GM23338 (cell line): ENCODE data around the gene OOSP2. TPM values are rescaled to one million over a fixed set of nuclear protein-coding genes. Genes with fewer than 3 reads are reported as not detected.

Source experiments
- ATAC-seq: fragments of 200-7000 bp; cut with Tn5 transposase; 3 replicates; pipeline ENCODE4 v1.9.1; 2020
- DNase-seq: peaks from one replicate; pipeline ENCODE4 v3.0.0-alpha.2; 2015; ENCODE audit warnings: low spot score
- H2AFZ ChIP-seq: fragments of 200-600 bp; sonication (generic); 2 replicates; pipeline ENCODE4 v1.8.0; 2016; ENCODE audit warnings: antibody characterized with exemption, mild to moderate bottlenecking, moderate library complexity
- H3F3A ChIP-seq: fragments of 200-600 bp; sonication (generic); replicated peaks from 2 replicates; pipeline ENCODE4 v1.8.0; 2017; ENCODE audit warnings: antibody characterized with exemption, mixed run types, low read depth
- H3K27ac ChIP-seq: fragments of 200-600 bp; sonication (generic); 2 replicates; pipeline ENCODE4 v1.6.1; 2016; ENCODE audit warnings: low read depth
- H3K27me3 ChIP-seq: fragments of 200-600 bp; sonication (generic); 2 replicates; pipeline ENCODE4 v1.8.0; 2016; ENCODE audit warnings: mild to moderate bottlenecking, mixed run types, moderate library complexity; ENCODE audit not compliant: insufficient read depth
- H3K36me3 ChIP-seq: fragments of 200-600 bp; sonication (generic); 2 replicates; pipeline ENCODE4 v1.8.0; 2016; ENCODE audit warnings: mild to moderate bottlenecking; ENCODE audit not compliant: insufficient read depth
- H3K4me1 ChIP-seq: fragments of 200-600 bp; sonication (generic); 2 replicates; pipeline ENCODE4 v1.8.0; 2016; ENCODE audit warnings: mild to moderate bottlenecking, moderate library complexity; ENCODE audit not compliant: insufficient read depth
- H3K4me2 ChIP-seq: fragments of 200-600 bp; sonication (generic); 2 replicates; pipeline ENCODE4 v1.7.1; 2017; ENCODE audit warnings: mixed run types
- H3K4me3 ChIP-seq: fragments of 200-600 bp; sonication (generic); 2 replicates; pipeline ENCODE4 v1.6.1; 2016; ENCODE audit warnings: mixed run types
- H3K79me2 ChIP-seq: fragments of 200-600 bp; sonication (generic); replicated peaks from 2 replicates; pipeline ENCODE4 v1.8.0; 2017; ENCODE audit warnings: mild to moderate bottlenecking; ENCODE audit not compliant: insufficient read depth
- H3K9me2 ChIP-seq: fragments of 200-600 bp; sonication (generic); 2 replicates; pipeline ENCODE4 v1.8.0; 2017; ENCODE audit not compliant: insufficient read depth
- H4K20me1 ChIP-seq: fragments of 200-600 bp; sonication (generic); replicated peaks from 2 replicates; pipeline ENCODE4 v1.8.0; 2017; ENCODE audit warnings: mild to moderate bottlenecking; ENCODE audit not compliant: insufficient read depth
- H3K27ac Mint-ChIP-seq: 2 replicates; pipeline ENCODE4 v1.8.0; 2020; ENCODE audit warnings: inconsistent platforms, mild to moderate bottlenecking, moderate library complexity, mixed read lengths
- H3K27me3 Mint-ChIP-seq: 3 replicates; pipeline ENCODE4 v1.8.0; 2022; ENCODE audit warnings: low read depth, mild to moderate bottlenecking, moderate library complexity, mixed read lengths, inconsistent platforms; ENCODE audit not compliant: insufficient read depth, poor library complexity
- H3K36me3 Mint-ChIP-seq: 3 replicates; pipeline ENCODE4 v1.8.0; 2021; ENCODE audit warnings: low read depth, mild to moderate bottlenecking, inconsistent platforms, moderate library complexity, mixed read lengths
- H3K4me1 Mint-ChIP-seq: 3 replicates; pipeline ENCODE4 v1.8.0; 2020; ENCODE audit warnings: mild to moderate bottlenecking, inconsistent platforms, mixed read lengths
- H3K4me3 Mint-ChIP-seq: 3 replicates; pipeline ENCODE4 v1.8.0; 2021; ENCODE audit warnings: moderate library complexity, mild to moderate bottlenecking, inconsistent platforms, mixed read lengths
- H3K9me3 Mint-ChIP-seq: 3 replicates; pipeline ENCODE4 v1.8.0; 2020; ENCODE audit warnings: moderate library complexity, mild to moderate bottlenecking, inconsistent platforms, mixed read lengths
- CREB1 ChIP-seq: fragments of 250-450 bp; sonication (Bioruptor Pico); IDR thresholded peaks from 2 replicates; pipeline ENCODE4 v1.5.0; 2020; ENCODE audit warnings: low read depth, mild to moderate bottlenecking, moderate library complexity
- EZH2 ChIP-seq: fragments of 200-600 bp; sonication (generic); IDR thresholded peaks from one replicate; pipeline ENCODE4 v1.8.0; 2017; ENCODE audit warnings: antibody characterized with exemption, mild to moderate bottlenecking, low read depth; ENCODE audit not compliant: unreplicated experiment
- EZH2phosphoT487 ChIP-seq: fragments of 200-600 bp; sonication (generic); IDR thresholded peaks from one replicate; pipeline ENCODE4 v1.8.1; 2018; ENCODE audit warnings: antibody characterized with exemption; ENCODE audit not compliant: unreplicated experiment
- JUNB ChIP-seq: IDR thresholded peaks from one replicate; pipeline ENCODE4 v1.6.1; 2016; ENCODE audit warnings: antibody characterized with exemption; ENCODE audit not compliant: unreplicated experiment
- POLR2AphosphoS5 ChIP-seq: IDR thresholded peaks from 2 replicates; pipeline ENCODE4 v1.6.1; 2016; ENCODE audit warnings: antibody characterized with exemption, low read depth
- STAT1 ChIP-seq: IDR thresholded peaks from one replicate; pipeline ENCODE4 v1.6.1; 2016; ENCODE audit warnings: antibody characterized with exemption; ENCODE audit not compliant: unreplicated experiment
- polyA plus RNA-seq: library from polyadenylated mRNA; unstranded; fragments of >200 nt; fragmentation: Nextera tagmentation; extraction: Ambion mirVana; gene quantifications from 2 replicates; pipeline ENCODE4 v1.2.1, GENCODE V29; 2016
- total RNA-seq: library from RNA; depleted of rRNA; stranded (reverse); fragments of >200 nt; shearing (Covaris generic); gene quantifications from 2 replicates; pipeline ENCODE4 v1.2.3, GENCODE V29; 2014
- TF ChIP-seq, protein P1 (sequence below): IDR thresholded peaks from one replicate; pipeline ENCODE4 v1.6.1; 2018; ENCODE audit warnings: antibody characterized with exemption; ENCODE audit not compliant: unreplicated experiment
- TF ChIP-seq, protein P2 (sequence below): fragments of 250-450 bp; sonication (Bioruptor Pico); IDR thresholded peaks from 2 replicates; pipeline ENCODE4 v1.5.0; 2020; ENCODE audit warnings: mild to moderate bottlenecking, moderate library complexity
- TF ChIP-seq, protein P3 (sequence below), 2 experiments: fragments of 200-600 bp in 1 of 2; sonication (generic) in 1 of 2; conservative IDR thresholded peaks; 2 replicates each; pipeline versions ENCODE4 v1.5.1 to v1.6.1; 2016 to 2017; ENCODE audit warnings: antibody characterized with exemption in 2 of 2, low read depth in 2 of 2, mild to moderate bottlenecking in 2 of 2, moderate library complexity in 1 of 2

OOSP2 gene
- total and polyA plus RNA-seq, 2 experiments from 2014 or later: not detected

DNA sequence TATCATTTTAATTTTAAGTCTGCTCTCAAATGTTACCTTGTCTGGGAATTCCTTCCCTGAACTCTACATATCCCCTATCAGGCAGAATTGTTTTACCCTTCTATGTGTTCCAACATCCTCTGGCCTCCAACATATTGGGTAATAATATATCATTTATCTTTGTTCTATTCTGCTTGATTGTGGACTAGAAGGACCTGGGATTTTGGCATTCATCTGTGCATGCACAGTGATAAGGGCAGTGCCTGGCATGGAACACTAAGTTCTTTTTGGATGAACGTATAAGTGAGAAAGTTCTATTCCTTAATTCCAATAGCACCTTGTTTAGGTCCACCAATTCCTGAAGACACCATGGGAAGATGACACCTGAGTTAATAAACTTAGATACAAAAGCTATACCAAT lies 47.0 kb downstream of the OOSP2 start (continued):
- TF ChIP-seq, protein P1, sequence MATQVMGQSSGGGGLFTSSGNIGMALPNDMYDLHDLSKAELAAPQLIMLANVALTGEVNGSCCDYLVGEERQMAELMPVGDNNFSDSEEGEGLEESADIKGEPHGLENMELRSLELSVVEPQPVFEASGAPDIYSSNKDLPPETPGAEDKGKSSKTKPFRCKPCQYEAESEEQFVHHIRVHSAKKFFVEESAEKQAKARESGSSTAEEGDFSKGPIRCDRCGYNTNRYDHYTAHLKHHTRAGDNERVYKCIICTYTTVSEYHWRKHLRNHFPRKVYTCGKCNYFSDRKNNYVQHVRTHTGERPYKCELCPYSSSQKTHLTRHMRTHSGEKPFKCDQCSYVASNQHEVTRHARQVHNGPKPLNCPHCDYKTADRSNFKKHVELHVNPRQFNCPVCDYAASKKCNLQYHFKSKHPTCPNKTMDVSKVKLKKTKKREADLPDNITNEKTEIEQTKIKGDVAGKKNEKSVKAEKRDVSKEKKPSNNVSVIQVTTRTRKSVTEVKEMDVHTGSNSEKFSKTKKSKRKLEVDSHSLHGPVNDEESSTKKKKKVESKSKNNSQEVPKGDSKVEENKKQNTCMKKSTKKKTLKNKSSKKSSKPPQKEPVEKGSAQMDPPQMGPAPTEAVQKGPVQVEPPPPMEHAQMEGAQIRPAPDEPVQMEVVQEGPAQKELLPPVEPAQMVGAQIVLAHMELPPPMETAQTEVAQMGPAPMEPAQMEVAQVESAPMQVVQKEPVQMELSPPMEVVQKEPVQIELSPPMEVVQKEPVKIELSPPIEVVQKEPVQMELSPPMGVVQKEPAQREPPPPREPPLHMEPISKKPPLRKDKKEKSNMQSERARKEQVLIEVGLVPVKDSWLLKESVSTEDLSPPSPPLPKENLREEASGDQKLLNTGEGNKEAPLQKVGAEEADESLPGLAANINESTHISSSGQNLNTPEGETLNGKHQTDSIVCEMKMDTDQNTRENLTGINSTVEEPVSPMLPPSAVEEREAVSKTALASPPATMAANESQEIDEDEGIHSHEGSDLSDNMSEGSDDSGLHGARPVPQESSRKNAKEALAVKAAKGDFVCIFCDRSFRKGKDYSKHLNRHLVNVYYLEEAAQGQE: no peak
- TF ChIP-seq EZH2phosphoT487: no peak

DNA sequence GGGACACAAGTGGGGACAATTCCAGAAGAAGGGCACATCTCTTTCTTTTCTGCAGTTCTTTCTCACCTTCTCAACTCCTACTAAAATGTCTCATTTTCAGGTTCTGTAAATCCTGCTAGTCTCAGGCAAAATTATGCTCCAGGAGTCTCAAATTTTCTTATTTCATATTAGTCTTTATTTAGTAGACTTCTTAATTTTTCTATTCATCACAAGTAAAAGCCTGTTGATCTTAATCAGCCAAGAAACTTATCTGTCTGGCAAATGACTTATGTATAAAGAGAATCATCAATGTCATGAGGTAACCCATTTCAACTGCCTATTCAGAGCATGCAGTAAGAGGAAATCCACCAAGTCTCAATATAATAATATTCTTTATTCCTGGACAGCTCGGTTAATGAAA lies 48.2 kb downstream of the OOSP2 start, which contains the start of gene MS4A2:
MS4A2 (plus strand) TSS at position 301 of the 400 bp plus-strand sequence. CDS start 102 bp downstream, outside the sequence.
- H3K27me3 ChIP-seq: no peaks in the 10 kb centered on the region
- TF ChIP-seq JUNB (no peak), EZH2phosphoT487 (no peak), EZH2 (no peak), POLR2AphosphoS5 (no peak), STAT1 (no peak), CREB1 (CRISPR knock-in tag) (no peak)
- TF ChIP-seq, protein P2, sequence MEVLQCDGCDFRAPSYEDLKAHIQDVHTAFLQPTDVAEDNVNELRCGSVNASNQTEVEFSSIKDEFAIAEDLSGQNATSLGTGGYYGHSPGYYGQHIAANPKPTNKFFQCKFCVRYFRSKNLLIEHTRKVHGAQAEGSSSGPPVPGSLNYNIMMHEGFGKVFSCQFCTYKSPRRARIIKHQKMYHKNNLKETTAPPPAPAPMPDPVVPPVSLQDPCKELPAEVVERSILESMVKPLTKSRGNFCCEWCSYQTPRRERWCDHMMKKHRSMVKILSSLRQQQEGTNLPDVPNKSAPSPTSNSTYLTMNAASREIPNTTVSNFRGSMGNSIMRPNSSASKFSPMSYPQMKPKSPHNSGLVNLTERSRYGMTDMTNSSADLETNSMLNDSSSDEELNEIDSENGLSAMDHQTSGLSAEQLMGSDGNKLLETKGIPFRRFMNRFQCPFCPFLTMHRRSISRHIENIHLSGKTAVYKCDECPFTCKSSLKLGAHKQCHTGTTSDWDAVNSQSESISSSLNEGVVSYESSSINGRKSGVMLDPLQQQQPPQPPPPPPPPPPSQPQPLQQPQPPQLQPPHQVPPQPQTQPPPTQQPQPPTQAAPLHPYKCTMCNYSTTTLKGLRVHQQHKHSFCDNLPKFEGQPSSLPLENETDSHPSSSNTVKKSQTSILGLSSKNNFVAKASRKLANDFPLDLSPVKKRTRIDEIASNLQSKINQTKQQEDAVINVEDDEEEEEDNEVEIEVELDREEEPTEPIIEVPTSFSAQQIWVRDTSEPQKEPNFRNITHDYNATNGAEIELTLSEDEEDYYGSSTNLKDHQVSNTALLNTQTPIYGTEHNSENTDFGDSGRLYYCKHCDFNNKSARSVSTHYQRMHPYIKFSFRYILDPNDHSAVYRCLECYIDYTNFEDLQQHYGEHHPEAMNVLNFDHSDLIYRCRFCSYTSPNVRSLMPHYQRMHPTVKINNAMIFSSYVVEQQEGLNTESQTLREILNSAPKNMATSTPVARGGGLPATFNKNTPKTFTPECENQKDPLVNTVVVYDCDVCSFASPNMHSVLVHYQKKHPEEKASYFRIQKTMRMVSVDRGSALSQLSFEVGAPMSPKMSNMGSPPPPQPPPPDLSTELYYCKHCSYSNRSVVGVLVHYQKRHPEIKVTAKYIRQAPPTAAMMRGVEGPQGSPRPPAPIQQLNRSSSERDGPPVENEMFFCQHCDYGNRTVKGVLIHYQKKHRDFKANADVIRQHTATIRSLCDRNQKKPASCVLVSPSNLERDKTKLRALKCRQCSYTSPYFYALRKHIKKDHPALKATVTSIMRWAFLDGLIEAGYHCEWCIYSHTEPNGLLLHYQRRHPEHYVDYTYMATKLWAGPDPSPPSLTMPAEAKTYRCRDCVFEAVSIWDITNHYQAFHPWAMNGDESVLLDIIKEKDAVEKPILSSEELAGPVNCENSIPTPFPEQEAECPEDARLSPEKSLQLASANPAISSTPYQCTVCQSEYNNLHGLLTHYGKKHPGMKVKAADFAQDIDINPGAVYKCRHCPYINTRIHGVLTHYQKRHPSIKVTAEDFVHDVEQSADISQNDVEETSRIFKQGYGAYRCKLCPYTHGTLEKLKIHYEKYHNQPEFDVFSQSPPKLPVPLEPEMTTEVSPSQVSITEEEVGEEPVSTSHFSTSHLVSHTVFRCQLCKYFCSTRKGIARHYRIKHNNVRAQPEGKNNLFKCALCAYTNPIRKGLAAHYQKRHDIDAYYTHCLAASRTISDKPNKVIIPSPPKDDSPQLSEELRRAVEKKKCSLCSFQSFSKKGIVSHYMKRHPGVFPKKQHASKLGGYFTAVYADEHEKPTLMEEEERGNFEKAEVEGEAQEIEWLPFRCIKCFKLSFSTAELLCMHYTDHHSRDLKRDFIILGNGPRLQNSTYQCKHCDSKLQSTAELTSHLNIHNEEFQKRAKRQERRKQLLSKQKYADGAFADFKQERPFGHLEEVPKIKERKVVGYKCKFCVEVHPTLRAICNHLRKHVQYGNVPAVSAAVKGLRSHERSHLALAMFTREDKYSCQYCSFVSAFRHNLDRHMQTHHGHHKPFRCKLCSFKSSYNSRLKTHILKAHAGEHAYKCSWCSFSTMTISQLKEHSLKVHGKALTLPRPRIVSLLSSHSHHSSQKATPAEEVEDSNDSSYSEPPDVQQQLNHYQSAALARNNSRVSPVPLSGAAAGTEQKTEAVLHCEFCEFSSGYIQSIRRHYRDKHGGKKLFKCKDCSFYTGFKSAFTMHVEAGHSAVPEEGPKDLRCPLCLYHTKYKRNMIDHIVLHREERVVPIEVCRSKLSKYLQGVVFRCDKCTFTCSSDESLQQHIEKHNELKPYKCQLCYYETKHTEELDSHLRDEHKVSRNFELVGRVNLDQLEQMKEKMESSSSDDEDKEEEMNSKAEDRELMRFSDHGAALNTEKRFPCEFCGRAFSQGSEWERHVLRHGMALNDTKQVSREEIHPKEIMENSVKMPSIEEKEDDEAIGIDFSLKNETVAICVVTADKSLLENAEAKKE (CRISPR knock-in tag): no peak
- TF ChIP-seq, protein P3, sequence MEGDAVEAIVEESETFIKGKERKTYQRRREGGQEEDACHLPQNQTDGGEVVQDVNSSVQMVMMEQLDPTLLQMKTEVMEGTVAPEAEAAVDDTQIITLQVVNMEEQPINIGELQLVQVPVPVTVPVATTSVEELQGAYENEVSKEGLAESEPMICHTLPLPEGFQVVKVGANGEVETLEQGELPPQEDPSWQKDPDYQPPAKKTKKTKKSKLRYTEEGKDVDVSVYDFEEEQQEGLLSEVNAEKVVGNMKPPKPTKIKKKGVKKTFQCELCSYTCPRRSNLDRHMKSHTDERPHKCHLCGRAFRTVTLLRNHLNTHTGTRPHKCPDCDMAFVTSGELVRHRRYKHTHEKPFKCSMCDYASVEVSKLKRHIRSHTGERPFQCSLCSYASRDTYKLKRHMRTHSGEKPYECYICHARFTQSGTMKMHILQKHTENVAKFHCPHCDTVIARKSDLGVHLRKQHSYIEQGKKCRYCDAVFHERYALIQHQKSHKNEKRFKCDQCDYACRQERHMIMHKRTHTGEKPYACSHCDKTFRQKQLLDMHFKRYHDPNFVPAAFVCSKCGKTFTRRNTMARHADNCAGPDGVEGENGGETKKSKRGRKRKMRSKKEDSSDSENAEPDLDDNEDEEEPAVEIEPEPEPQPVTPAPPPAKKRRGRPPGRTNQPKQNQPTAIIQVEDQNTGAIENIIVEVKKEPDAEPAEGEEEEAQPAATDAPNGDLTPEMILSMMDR (conservative IDR thresholded peaks at IDR 0.05; ENCODE audit: low read depth in 2 of 2): no peak
- Mint-ChIP-seq H3K27ac (no peak within 1 kb of the TSS), H3K4me1 (no peaks in the 10 kb centered on the region), H3K36me3 (no peaks in the 10 kb centered on the region), H3K27me3 (no peaks in the 10 kb centered on the region), H3K4me3 (no peak within 1 kb of the TSS), H3K9me3 (no peaks in the 10 kb centered on the region)
- H3K9me2 ChIP-seq: no peaks in the 10 kb centered on the region
- no peaks in the 10 kb centered on the region for H3K36me3 ChIP-seq
- H3F3A ChIP-seq: no peaks in the 10 kb centered on the region
- H4K20me1 ChIP-seq: no peaks in the 10 kb centered on the region
- no peak within 1 kb of the TSS for H3K27ac ChIP-seq
- DNase-seq: no peak
- no peak within 1 kb of the TSS for H3K4me3 ChIP-seq
- no peak within 1 kb of the TSS for H3K4me2 ChIP-seq
- no peaks in the 10 kb centered on the region for H3K79me2 ChIP-seq
- no peak within 1 kb of the TSS for H2AFZ ChIP-seq
- no peaks in the 10 kb centered on the region for H3K4me1 ChIP-seq
- no peak for ATAC-seq
